HCT116 (cell line): ENCODE results near the gene STK32B. TPM values are rescaled to one million over a fixed set of nuclear protein-coding genes. Genes with fewer than 3 reads are reported as not detected.

Source experiments
- ATAC-seq: fragments of 200-7000 bp; cut with Tn5 transposase; 2 replicates; pipeline ENCODE4 v1.9.1; 2020; ENCODE audit warnings: mild to moderate bottlenecking, moderate library complexity
- BruUV-seq: library from RNA; stranded (reverse); fragments of 400-500 nt; replicated peaks from 2 replicates; lab custom pipeline; 2021; lab: Mats Ljungman, UMichigan
- CTCF ChIA-PET: fragments of 300-600 bp; sonication (Branson Sonifier 250); formaldehyde crosslinking; loops from one replicate; lab custom pipeline; 2021; ENCODE audit warnings: antibody characterized with exemption; lab: Charles Lee
- POLR2A ChIA-PET: fragments of 300-600, 350-600 bp; sonication (Branson Sonifier 250); formaldehyde crosslinking; loops from one replicate; lab custom pipeline; 2021; ENCODE audit warnings: antibody characterized with exemption; lab: Charles Lee
- RAD21 ChIA-PET, 2 experiments: fragments of 300-600 bp; sonication (Branson Sonifier 250); formaldehyde crosslinking; loops; one replicate each; lab custom pipeline; 2023; ENCODE audit warnings: low total read pairs in 2 of 2; ENCODE audit not compliant: uncharacterized antibody in 2 of 2, unreplicated experiment in 2 of 2, low non-redundant PET in 1 of 2; lab: Charles Lee
- DNase-seq: peaks from one replicate; pipeline ENCODE4 v3.0.0-alpha.2; 2010; ENCODE audit warnings: low read depth, low spot score
- H2AFZ ChIP-seq: fragments of 200-600 bp; shearing (Covaris generic), sonication (generic); 2 replicates; pipeline ENCODE4 v1.6.1; 2017; ENCODE audit warnings: low read depth, mixed run types, mixed read lengths, antibody characterized with exemption, low read length; ENCODE audit not compliant: poor library complexity, severe bottlenecking
- H3K27ac ChIP-seq: 2 replicates; pipeline ENCODE4 v1.5.1; 2012; ENCODE audit warnings: low read depth, low read length
- H3K27me3 ChIP-seq: fragments of 200-600 bp; sonication (generic); 2 replicates; pipeline ENCODE4 v1.6.1; 2016; ENCODE audit warnings: mixed run types, low read length, mixed read lengths; ENCODE audit not compliant: insufficient read depth
- H3K36me3 ChIP-seq, 2 experiments: fragments of 200-500 bp in 1 of 2; fragments of 200-600 bp in 1 of 2; sonication (Bioruptor generic) in 1 of 2; sonication (generic) in 1 of 2; 2 replicates each; pipeline versions ENCODE4 v1.5.1 to v1.6.1; 2014 to 2016; ENCODE audit warnings: low read length in 2 of 2, inconsistent platforms in 1 of 2, mixed read lengths in 1 of 2, mixed run types in 1 of 2; ENCODE audit not compliant: insufficient read depth in 2 of 2, control insufficient read depth in 1 of 2
- H3K4me1 ChIP-seq, 2 experiments: fragments of 200-600 bp in 1 of 2; sonication (generic) in 1 of 2; 2 replicates each; pipeline versions ENCODE4 v1.5.1 to v1.6.1; 2012 to 2017; ENCODE audit warnings: low read length in 2 of 2, inconsistent platforms in 1 of 2, mild to moderate bottlenecking in 1 of 2, mixed read lengths in 1 of 2, mixed run types in 1 of 2, moderate library complexity in 1 of 2; ENCODE audit not compliant: insufficient read depth in 2 of 2, control insufficient read depth in 1 of 2
- H3K4me2 ChIP-seq: fragments of 200-600 bp; sonication (generic); 2 replicates; pipeline ENCODE4 v1.6.1; 2017; ENCODE audit warnings: mixed run types, low read length, mixed read lengths
- H3K4me3 ChIP-seq, 2 experiments: fragments of 200-600 bp in 1 of 2; sonication (generic) in 1 of 2; replicated peaks in 1 of 2; 2 replicates each; pipeline ENCODE4 v1.5.1; 2011 to 2016; ENCODE audit warnings: low read length in 2 of 2, control low read depth in 1 of 2, low read depth in 1 of 2, mild to moderate bottlenecking in 1 of 2, mixed read lengths in 1 of 2, mixed run types in 1 of 2
- H3K79me2 ChIP-seq: fragments of 200-600 bp; sonication (generic); 2 replicates; pipeline ENCODE4 v1.6.1; 2017; ENCODE audit warnings: mild to moderate bottlenecking, mixed run types, low read length, moderate library complexity, mixed read lengths; ENCODE audit not compliant: insufficient read depth
- H3K9ac ChIP-seq: fragments of 200-600 bp; sonication (generic); 2 replicates; pipeline ENCODE4 v1.6.1; 2016; ENCODE audit warnings: low read length, mixed read lengths
- H3K9me2 ChIP-seq: fragments of 200-600 bp; sonication (generic), shearing (Covaris generic); 2 replicates; pipeline ENCODE4 v1.6.1; 2017; ENCODE audit warnings: mixed run types, mild to moderate bottlenecking, moderate library complexity; ENCODE audit not compliant: insufficient read depth
- H3K9me3 ChIP-seq, 2 experiments: fragments of 200-500 bp in 1 of 2; fragments of 200-600 bp in 1 of 2; sonication (Bioruptor generic) in 1 of 2; sonication (generic) in 1 of 2; 2 replicates each; pipeline ENCODE4 v1.6.1; 2014 to 2017; ENCODE audit warnings: low read length in 2 of 2, mixed read lengths in 2 of 2, inconsistent platforms in 1 of 2, low read depth in 1 of 2, mild to moderate bottlenecking in 1 of 2, mixed run types in 1 of 2, moderate library complexity in 1 of 2; ENCODE audit not compliant: control insufficient read depth in 1 of 2, insufficient read depth in 1 of 2
- H4K20me1 ChIP-seq: fragments of 200-600 bp; sonication (generic), shearing (Covaris generic); 2 replicates; pipeline ENCODE4 v1.6.1; 2017; ENCODE audit warnings: mixed run types, mild to moderate bottlenecking, moderate library complexity; ENCODE audit not compliant: insufficient read depth
- CEBPB ChIP-seq: IDR thresholded peaks from 2 replicates; pipeline ENCODE4 v1.6.1; 2012; ENCODE audit warnings: low read depth
- EGR1 ChIP-seq: IDR thresholded peaks from 2 replicates; pipeline ENCODE4 v1.6.1; 2012; ENCODE audit warnings: low read depth
- ELF1 ChIP-seq: IDR thresholded peaks from 2 replicates; pipeline ENCODE4 v1.6.1; 2012; ENCODE audit warnings: low read depth, borderline replicate concordance
- EZH2phosphoT487 ChIP-seq: fragments of 200-600 bp; IDR thresholded peaks from 2 replicates; pipeline ENCODE4 v1.6.1; 2018; ENCODE audit warnings: antibody characterized with exemption, borderline replicate concordance
- POLR2A ChIP-seq: IDR thresholded peaks from 2 replicates; pipeline ENCODE4 v1.7.0; 2011; ENCODE audit warnings: borderline replicate concordance; ENCODE audit not compliant: insufficient read depth, insufficient read length; ENCODE audit errors: extremely low read depth
- YY1 ChIP-seq: IDR thresholded peaks from 2 replicates; pipeline ENCODE4 v1.6.1; 2011; ENCODE audit warnings: low read length, low read depth, moderate library complexity, mild to moderate bottlenecking; ENCODE audit not compliant: insufficient replicate concordance; ENCODE audit errors: extremely low read depth
- ZFX ChIP-seq: fragments of 450-650 bp; IDR thresholded peaks from 2 replicates; pipeline ENCODE4 v1.6.1; 2017
- intact Hi-C: fragments of 100-400 bp; cut with micrococcal nuclease; formaldehyde crosslinking; loops from 2 replicates; pipeline ENCODE4 v1.10.0; 2022
- total RNA-seq: library from RNA; stranded (reverse); gene quantifications from one replicate; pipeline ENCODE4 v1.2.1, GENCODE V29; 2021; ENCODE audit not compliant: unreplicated experiment
- TF ChIP-seq, protein P1 (sequence below), 3 experiments: fragments of 200-600 bp in 1 of 3; sonication (generic) in 1 of 3; IDR thresholded peaks in 2 of 3; conservative IDR thresholded peaks in 1 of 3; 2 replicates each; pipeline ENCODE4 v1.5.1; 2012 to 2017; ENCODE audit warnings: low read depth in 2 of 3, low read length in 2 of 3, antibody characterized with exemption in 1 of 3, borderline replicate concordance in 1 of 3, control low read depth in 1 of 3, mild to moderate bottlenecking in 1 of 3, mixed read lengths in 1 of 3, mixed run types in 1 of 3, moderate library complexity in 1 of 3; ENCODE audit not compliant: insufficient read depth in 1 of 3

Gene STK32B
- total RNA-seq, 1 experiment from 2014 or later, result not detected

GRCh38 chr4:5526080-5526846, 475.0 kb downstream of the STK32B start (continued):
- no peak for TF ChIP-seq EGR1
- TF ChIP-seq, protein P1, sequence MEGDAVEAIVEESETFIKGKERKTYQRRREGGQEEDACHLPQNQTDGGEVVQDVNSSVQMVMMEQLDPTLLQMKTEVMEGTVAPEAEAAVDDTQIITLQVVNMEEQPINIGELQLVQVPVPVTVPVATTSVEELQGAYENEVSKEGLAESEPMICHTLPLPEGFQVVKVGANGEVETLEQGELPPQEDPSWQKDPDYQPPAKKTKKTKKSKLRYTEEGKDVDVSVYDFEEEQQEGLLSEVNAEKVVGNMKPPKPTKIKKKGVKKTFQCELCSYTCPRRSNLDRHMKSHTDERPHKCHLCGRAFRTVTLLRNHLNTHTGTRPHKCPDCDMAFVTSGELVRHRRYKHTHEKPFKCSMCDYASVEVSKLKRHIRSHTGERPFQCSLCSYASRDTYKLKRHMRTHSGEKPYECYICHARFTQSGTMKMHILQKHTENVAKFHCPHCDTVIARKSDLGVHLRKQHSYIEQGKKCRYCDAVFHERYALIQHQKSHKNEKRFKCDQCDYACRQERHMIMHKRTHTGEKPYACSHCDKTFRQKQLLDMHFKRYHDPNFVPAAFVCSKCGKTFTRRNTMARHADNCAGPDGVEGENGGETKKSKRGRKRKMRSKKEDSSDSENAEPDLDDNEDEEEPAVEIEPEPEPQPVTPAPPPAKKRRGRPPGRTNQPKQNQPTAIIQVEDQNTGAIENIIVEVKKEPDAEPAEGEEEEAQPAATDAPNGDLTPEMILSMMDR (IDR thresholded peaks at IDR 0.05 in 2 of 3, conservative IDR thresholded peaks at IDR 0.05 in 1 of 3; ENCODE audit: borderline replicate concordance in 1 of 3, insufficient read depth in 1 of 3, low read depth in 2 of 3, low read length in 2 of 3), result no peak

- TF ChIP-seq, protein P1 (IDR thresholded peaks at IDR 0.05 in 2 of 3, conservative IDR thresholded peaks at IDR 0.05 in 1 of 3; ENCODE audit: borderline replicate concordance in 1 of 3, insufficient read depth in 1 of 3, low read depth in 2 of 3, low read length in 2 of 3), result no peak
- TF ChIP-seq ELF1, result no peak
- no peak for TF ChIP-seq POLR2A
- TF ChIP-seq EZH2phosphoT487, result no peak
- no peak for TF ChIP-seq CEBPB
- no peak for TF ChIP-seq EGR1
- TF ChIP-seq YY1, result no peak
- TF ChIP-seq ZFX, result no peak
- H3K9ac ChIP-seq, result no peak overlapping the region
- ChIA-PET RAD21 (no interaction called here), CTCF (no interaction called here), POLR2A (no interaction called here)
- no peak overlapping the region for H3K4me3 ChIP-seq
- H3K4me2 ChIP-seq, result no peak overlapping the region
- no TSS peak for BruUV-seq
- H3K4me1 ChIP-seq, result no peaks in the 10 kb centered on the region
- DNase-seq (no peak), ATAC-seq (no peak)
- no peaks in the 10 kb centered on the region for H3K9me2 ChIP-seq
- intact Hi-C loops, result no loop called here
- H3K79me2 ChIP-seq, result no peaks in the 10 kb centered on the region
- H4K20me1 ChIP-seq, result no peaks in the 10 kb centered on the region
- H3K36me3 ChIP-seq, result no peaks in the 10 kb centered on the region
- no peaks in the 10 kb centered on the region for H3K27me3 ChIP-seq
- no peak overlapping the region for H3K27ac ChIP-seq
- H2AFZ ChIP-seq, result no peak overlapping the region
- no peaks in the 10 kb centered on the region for H3K9me3 ChIP-seq
Observed at GRCh38 chr4:5527211-5527610, 475.9 kb downstream of the STK32B start.
